Transverse colon (tissue), 4 donors: Measurements from ENCODE around the gene PKP1. TPM values are rescaled to one million over a fixed set of nuclear protein-coding genes. Genes with fewer than 3 reads are reported as not detected.

Experiments
- DNase-seq: peaks from one replicate; pipeline ENCODE4 v3.0.0-alpha.2; 2019
- H3K27ac ChIP-seq, 4 donors: fragments of 200-600 bp; sonication (generic); 2 replicates each; pipeline ENCODE4 v1.5.1; 2016 to 2018; ENCODE audit warnings: inconsistent platforms in 4 of 4
- H3K27me3 ChIP-seq: fragments of 200-600 bp; sonication (generic); 2 replicates; pipeline ENCODE4 v1.5.1; 2017; ENCODE audit warnings: inconsistent platforms
- H3K36me3 ChIP-seq, 4 donors: fragments of 200-600 bp; sonication (generic); 2 replicates each; pipeline ENCODE4 v1.5.1; 2017 to 2019; ENCODE audit warnings: inconsistent platforms in 4 of 4
- H3K4me1 ChIP-seq, 4 donors: fragments of 200-600 bp; sonication (generic); 2 replicates each; pipeline ENCODE4 v1.5.1; 2017 to 2020; ENCODE audit warnings: inconsistent platforms in 4 of 4
- H3K4me3 ChIP-seq, 4 donors: fragments of 200-600 bp; sonication (generic); 1 replicate in 1 of 4; 2 replicates in 3 of 4; pipeline versions ENCODE4 v1.5.1 to v1.6.1; 2017 to 2019; ENCODE audit warnings: inconsistent platforms in 4 of 4
- H3K9me3 ChIP-seq, 2 donors: fragments of 200-600 bp; sonication (generic); 2 replicates each; pipeline ENCODE4 v1.5.1; 2017 to 2019; ENCODE audit warnings: inconsistent platforms in 2 of 2
- CTCF ChIP-seq, 5 experiments: fragments of 200-600 bp in 3 of 5; fragments of 450-650 bp in 2 of 5; sonication (generic) in 3 of 5; IDR thresholded peaks; 1 replicate in 2 of 5; 2 replicates in 3 of 5; pipeline ENCODE4 v1.5.1; 2016 to 2017; ENCODE audit warnings: antibody characterized with exemption in 5 of 5, inconsistent platforms in 3 of 5, mild to moderate bottlenecking in 2 of 5, moderate library complexity in 1 of 5
- EP300 ChIP-seq: sonication (generic); formaldehyde crosslinking; IDR thresholded peaks from one replicate; pipeline ENCODE4 v1.6.1; 2017; ENCODE audit warnings: antibody characterized with exemption, low read depth
- POLR2A ChIP-seq: fragments of 450-650 bp; IDR thresholded peaks from one replicate; pipeline ENCODE4 v1.6.1; 2016; ENCODE audit warnings: antibody characterized with exemption, mild to moderate bottlenecking, moderate library complexity
- POLR2AphosphoS5 ChIP-seq, 3 donors: sonication (generic); formaldehyde crosslinking; IDR thresholded peaks; one replicate each; pipeline ENCODE4 v1.6.1; 2016; ENCODE audit warnings: antibody characterized with exemption in 3 of 3
- whole genome bisulfite sequencing, 2 donors: methylation state at CpG; one replicate each; pipeline ENCODE4 v1.1.5; 2018; ENCODE audit warnings: low coverage in 1 of 2; 5-methylcytosine and 5-hydroxymethylcytosine counted together
- in situ Hi-C, 4 donors: fragments of 200-750 bp; cut with MboI; loops; one replicate each; pipeline versions ENCODE4 v1.15.0 to v1.15.1; 2017; ENCODE audit warnings: low sequenced_read_pairs in 3 of 4, low pct_ligation_motif_present in 1 of 4, low pct_unique_long_range_greater_than_20kb in 1 of 4
- intact Hi-C: fragments of 100-400 bp; cut with DNase I; formaldehyde crosslinking; loops from one replicate; pipeline ENCODE4 v1.15.1; 2023; ENCODE audit warnings: low total_unique reads
- total RNA-seq, 4 donors: library from RNA; depleted of rRNA; stranded (reverse); fragments of >200 nt; gene quantifications; one replicate each; pipeline ENCODE4 v1.1.0, GENCODE V29; 2016

The PKP1 gene
- total RNA-seq, 4 donors from 2014 or later = 0.14 to 0.32 TPM; not detected in 2

GRCh38 chr1:201311356-201312011 lies 28.2 kb downstream of the PKP1 start:
- Histone ChIP-seq H3K27ac (no peak overlapping the region), H3K4me1 (peaks cover 8 to 28% (median 24%) of the 10 kb centered on the region in 4 donors)
- intact Hi-C loops = no loop called here

GRCh38 chr1:201312298-201312697 lies 29.0 kb downstream of the PKP1 start:
- no peak overlapping the region for H3K27ac ChIP-seq
- in situ Hi-C loops = no loop called here
- WGBS, 2 donors = 96% methylated on average over 7 of the region's 7 CpGs; no CpG with 5 or more reads in 1 of the 2 donors

More at GRCh38 chr1:201311356-201312011, 28.2 kb downstream of the PKP1 start:
- DNase-seq = no peak
- TF ChIP-seq POLR2AphosphoS5 (IDR thresholded peaks at IDR 0.05) (no peak), POLR2A (no peak), EP300 (no peak), CTCF (IDR thresholded peaks at IDR 0.05) (no peak)
- no peak overlapping the region for H3K4me3 ChIP-seq
- H3K27me3 ChIP-seq = no peaks in the 10 kb centered on the region
- no peaks in the 10 kb centered on the region for H3K9me3 ChIP-seq
- H3K36me3 ChIP-seq = no peaks in the 10 kb centered on the region
- WGBS, 2 donors = 50 to 67% methylated on average over 1 to 8 of the region's 8 CpGs
- in situ Hi-C loops = no loop called here

GRCh38 chr1:201313086-201313485 lies 29.8 kb downstream of the PKP1 start:
- H3K4me1 ChIP-seq = peaks cover 8 to 16% (median 15%) of the 10 kb centered on the region in 4 donors
- H3K9me3 ChIP-seq = no peaks in the 10 kb centered on the region
- H3K27me3 ChIP-seq = no peaks in the 10 kb centered on the region
- H3K4me3 ChIP-seq = no peak overlapping the region
- intact Hi-C loops = no loop called here
- in situ Hi-C loops = no loop called here
- DNase-seq = no peak
- TF ChIP-seq CTCF (IDR thresholded peaks at IDR 0.05) (no peak), EP300 (no peak), POLR2A (no peak), POLR2AphosphoS5 (IDR thresholded peaks at IDR 0.05) (no peak)
- H3K27ac ChIP-seq = no peak overlapping the region
- 92% methylated on average over 15 of the region's 16 CpGs; no CpG with 5 or more reads in 1 of the 2 donors for WGBS, 2 donors
- no peaks in the 10 kb centered on the region for H3K36me3 ChIP-seq

More at GRCh38 chr1:201312298-201312697, 29.0 kb downstream of the PKP1 start:
- no peak overlapping the region for H3K4me3 ChIP-seq
- no peaks in the 10 kb centered on the region for H3K36me3 ChIP-seq
- DNase-seq = no peak
- intact Hi-C loops = no loop called here
- no peaks in the 10 kb centered on the region for H3K9me3 ChIP-seq
- H3K27me3 ChIP-seq = no peaks in the 10 kb centered on the region
- no peak for TF ChIP-seq EP300
- no peak for TF ChIP-seq CTCF (IDR thresholded peaks at IDR 0.05)
- no peak for TF ChIP-seq POLR2AphosphoS5 (IDR thresholded peaks at IDR 0.05)
- no peak for TF ChIP-seq POLR2A
- H3K4me1 ChIP-seq = peaks cover 8 to 24% (median 22%) of the 10 kb centered on the region in 4 donors

GRCh38 chr1:201316556-201316955 lies 33.2 kb downstream of the PKP1 start:
- in situ Hi-C loops = no loop called here

More at GRCh38 chr1:201316556-201316955, 33.2 kb downstream of the PKP1 start:
- no peak for TF ChIP-seq EP300
- TF ChIP-seq CTCF (IDR thresholded peaks at IDR 0.05) = no peak
- TF ChIP-seq POLR2AphosphoS5 (IDR thresholded peaks at IDR 0.05) = no peak
- TF ChIP-seq POLR2A = no peak
- 85% methylated on average over 5 of the region's 5 CpGs; no CpG with 5 or more reads in 1 of the 2 donors for WGBS, 2 donors
- Histone ChIP-seq H3K27ac (no peak overlapping the region), H3K9me3 (no peaks in the 10 kb centered on the region), H3K27me3 (no peaks in the 10 kb centered on the region), H3K36me3 (no peaks in the 10 kb centered on the region), H3K4me1 (no peaks in the 10 kb centered on the region), H3K4me3 (no peak overlapping the region)
- intact Hi-C loops = no loop called here
- DNase-seq = no peak
